Neural progenitor cell (in vitro differentiated cells): ENCODE data around the gene RB1. TPM values are rescaled to one million over a fixed set of nuclear protein-coding genes. Genes with fewer than 3 reads are reported as not detected.

ENCODE experiments used
- DNase-seq: peaks from one replicate; pipeline ENCODE4 v3.0.0-alpha.2; 2016; ENCODE audit warnings: low spot score
- H2AFZ ChIP-seq: fragments of 200-600 bp; sonication (generic); replicated peaks from 2 replicates; pipeline ENCODE4 v1.6.1; 2016; ENCODE audit warnings: antibody characterized with exemption
- H3F3A ChIP-seq: fragments of 200-600 bp; sonication (generic); 2 replicates; pipeline ENCODE4 v1.6.1; 2016; ENCODE audit warnings: antibody characterized with exemption, low read depth
- H3K27ac ChIP-seq: fragments of 200-600 bp; sonication (generic); 2 replicates; pipeline ENCODE4 v1.5.1; 2016; ENCODE audit warnings: mild to moderate bottlenecking
- H3K27me3 ChIP-seq: fragments of 200-600 bp; sonication (generic); 2 replicates; pipeline ENCODE4 v1.6.1; 2016; ENCODE audit warnings: mild to moderate bottlenecking, moderate library complexity
- H3K36me3 ChIP-seq: fragments of 200-600 bp; sonication (generic); 2 replicates; pipeline ENCODE4 v1.5.1; 2016
- H3K4me1 ChIP-seq: fragments of 200-600 bp; sonication (generic); 2 replicates; pipeline ENCODE4 v1.6.1; 2016; ENCODE audit warnings: mixed run types
- H3K4me2 ChIP-seq: fragments of 200-600 bp; sonication (generic); 2 replicates; pipeline ENCODE4 v1.6.1; 2016
- H3K4me3 ChIP-seq: fragments of 200-600 bp; sonication (generic); 2 replicates; pipeline ENCODE4 v1.5.1; 2016
- H3K79me2 ChIP-seq: fragments of 200-600 bp; sonication (generic); 2 replicates; pipeline ENCODE4 v1.6.1; 2016; ENCODE audit warnings: low read depth
- H3K9ac ChIP-seq: fragments of 200-600 bp; sonication (generic); 2 replicates; pipeline ENCODE4 v1.6.1; 2016
- H3K9me3 ChIP-seq: fragments of 200-600 bp; sonication (generic); 2 replicates; pipeline ENCODE4 v1.5.1; 2016; ENCODE audit warnings: low read depth
- H4K20me1 ChIP-seq: fragments of 200-600 bp; sonication (generic); 2 replicates; pipeline ENCODE4 v1.6.1; 2016; ENCODE audit warnings: low read depth
- H3K27ac Mint-ChIP-seq: 3 replicates; pipeline ENCODE4 v1.8.0; 2021; ENCODE audit warnings: mixed read lengths
- H3K27me3 Mint-ChIP-seq: 2 replicates; pipeline ENCODE4 v1.8.0; 2022; ENCODE audit warnings: low read depth, mild to moderate bottlenecking, inconsistent platforms, moderate library complexity, mixed read lengths; ENCODE audit not compliant: insufficient read depth
- H3K36me3 Mint-ChIP-seq: 3 replicates; pipeline ENCODE4 v1.8.0; 2021; ENCODE audit warnings: mixed read lengths
- H3K4me1 Mint-ChIP-seq: 3 replicates; pipeline ENCODE4 v1.8.0; 2021; ENCODE audit warnings: mixed read lengths
- H3K4me3 Mint-ChIP-seq: 3 replicates; pipeline ENCODE4 v1.8.0; 2021; ENCODE audit warnings: mild to moderate bottlenecking, moderate library complexity, mixed read lengths
- H3K9me3 Mint-ChIP-seq: 3 replicates; pipeline ENCODE4 v1.8.0; 2020; ENCODE audit warnings: mixed read lengths
- EZH2 ChIP-seq: fragments of 200-600 bp; sonication (generic); IDR thresholded peaks from 2 replicates; pipeline ENCODE4 v1.6.1; 2017; ENCODE audit warnings: antibody characterized with exemption, mild to moderate bottlenecking, moderate library complexity
- EZH2phosphoT487 ChIP-seq: fragments of 200-600 bp; sonication (generic); IDR thresholded peaks from 2 replicates; pipeline ENCODE4 v1.6.1; 2017; ENCODE audit warnings: antibody characterized with exemption
- small RNA-seq: library from RNA; depleted of rRNA; stranded (forward); fragments of <200 nt; gene quantifications from one replicate; pipeline ENCODE3, GENCODE V24; 2015
- total RNA-seq: library from RNA; depleted of rRNA; stranded (reverse); fragments of >200 nt; gene quantifications from 2 replicates; pipeline ENCODE4 v1.2.3, GENCODE V29; 2015; ENCODE audit warnings: low replicate concordance
- TF ChIP-seq, protein P1 (sequence below): fragments of 200-600 bp; sonication (generic); IDR thresholded peaks from 2 replicates; pipeline ENCODE4 v1.5.1; 2017; ENCODE audit warnings: antibody characterized with exemption, mild to moderate bottlenecking

RB1 gene
- total RNA-seq, 1 donor from 2014 or later, result 39.5 TPM

DNA sequence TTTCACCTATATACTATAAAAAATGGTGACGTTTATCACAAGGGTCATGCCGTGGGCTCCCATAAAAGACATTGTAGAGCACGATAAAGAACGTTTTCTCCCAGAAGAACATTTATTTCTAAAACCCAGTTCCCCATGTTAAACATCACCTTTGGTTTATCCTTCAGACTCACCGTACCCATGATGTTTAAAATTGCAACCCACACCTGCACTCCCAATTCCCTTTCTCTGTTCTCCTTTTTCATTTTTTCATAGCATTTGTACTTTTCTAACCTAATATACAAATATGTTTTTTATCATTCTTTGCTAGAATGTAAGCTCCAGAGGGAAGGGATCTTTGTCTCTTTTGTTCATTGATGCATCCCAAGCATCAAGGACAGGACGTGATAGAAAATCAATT lies 227.3 kb downstream of the RB1 start:
- Mint-ChIP-seq H3K4me3 (no peak overlapping the region), H3K4me1 (peaks cover 20% of the 10 kb centered on the region), H3K36me3 (no peaks in the 10 kb centered on the region), H3K9me3 (no peaks in the 10 kb centered on the region), H3K27ac (no peak overlapping the region), H3K27me3 (no peaks in the 10 kb centered on the region)
- peaks cover 51% of the 10 kb centered on the region for H3K79me2 ChIP-seq
- no peak overlapping the region for H3K4me3 ChIP-seq
- H3K9ac ChIP-seq, result no peak overlapping the region
- no peaks in the 10 kb centered on the region for H3K27me3 ChIP-seq
- no peaks in the 10 kb centered on the region for H3K36me3 ChIP-seq
- peaks cover 16% of the 10 kb centered on the region for H3F3A ChIP-seq
- no peaks in the 10 kb centered on the region for H3K9me3 ChIP-seq
- TF ChIP-seq, protein P1, sequence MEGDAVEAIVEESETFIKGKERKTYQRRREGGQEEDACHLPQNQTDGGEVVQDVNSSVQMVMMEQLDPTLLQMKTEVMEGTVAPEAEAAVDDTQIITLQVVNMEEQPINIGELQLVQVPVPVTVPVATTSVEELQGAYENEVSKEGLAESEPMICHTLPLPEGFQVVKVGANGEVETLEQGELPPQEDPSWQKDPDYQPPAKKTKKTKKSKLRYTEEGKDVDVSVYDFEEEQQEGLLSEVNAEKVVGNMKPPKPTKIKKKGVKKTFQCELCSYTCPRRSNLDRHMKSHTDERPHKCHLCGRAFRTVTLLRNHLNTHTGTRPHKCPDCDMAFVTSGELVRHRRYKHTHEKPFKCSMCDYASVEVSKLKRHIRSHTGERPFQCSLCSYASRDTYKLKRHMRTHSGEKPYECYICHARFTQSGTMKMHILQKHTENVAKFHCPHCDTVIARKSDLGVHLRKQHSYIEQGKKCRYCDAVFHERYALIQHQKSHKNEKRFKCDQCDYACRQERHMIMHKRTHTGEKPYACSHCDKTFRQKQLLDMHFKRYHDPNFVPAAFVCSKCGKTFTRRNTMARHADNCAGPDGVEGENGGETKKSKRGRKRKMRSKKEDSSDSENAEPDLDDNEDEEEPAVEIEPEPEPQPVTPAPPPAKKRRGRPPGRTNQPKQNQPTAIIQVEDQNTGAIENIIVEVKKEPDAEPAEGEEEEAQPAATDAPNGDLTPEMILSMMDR, result no peak
- TF ChIP-seq EZH2 (no peak), EZH2phosphoT487 (no peak)
- no peak overlapping the region for H3K27ac ChIP-seq
- peaks cover 17% of the 10 kb centered on the region for H3K4me1 ChIP-seq
- H3K4me2 ChIP-seq, result no peak overlapping the region
- no peak overlapping the region for H2AFZ ChIP-seq
- H4K20me1 ChIP-seq, result no peaks in the 10 kb centered on the region
- DNase-seq, result no peak

Small RNA genes lying within 50 kb of the gene (small RNA-seq; reads per million reads assigned to genes)
- gene RF00017, result not detected

Other genes starting within 250 kb of the RB1 start
- gene MED4, start 208.6 kb upstream of the RB1 start, total RNA-seq, result 34.5 and 65.9 TPM in 2 replicates
- gene ITM2B, start 70.5 kb upstream of the RB1 start, total RNA-seq, result 97.3 and 172 TPM in 2 replicates
- 4.3 and 4.6 TPM in 2 replicates for gene LPAR6, start 109.4 kb downstream of the RB1 start, total RNA-seq
- gene RCBTB2, start 229.3 kb downstream of the RB1 start, total RNA-seq, result 34.8 and 38.4 TPM in 2 replicates